Right renal pelvis (tissue), 4 donors: ENCODE data around the gene TPST2. TPM values are rescaled to one million over a fixed set of nuclear protein-coding genes. Genes with fewer than 3 reads are reported as not detected.

Experiments
- DNase-seq, 4 donors: peaks; one replicate each; pipeline ENCODE4 v3.0.0-alpha.2; 2013; ENCODE audit warnings: low read depth in 4 of 4, low spot score in 3 of 4, missing footprints in 1 of 4
- polyA plus RNA-seq, 4 donors: library from polyadenylated mRNA; unstranded; fragments of 120-200 nt; gene quantifications; one replicate each; pipeline ENCODE4 v1.2.1, GENCODE V29; 2013; ENCODE audit not compliant: insufficient read length in 4 of 4

TPST2 gene
- polyA plus RNA-seq, 4 donors: 26.0 to 30.3 (median 29.0) TPM

DNA sequence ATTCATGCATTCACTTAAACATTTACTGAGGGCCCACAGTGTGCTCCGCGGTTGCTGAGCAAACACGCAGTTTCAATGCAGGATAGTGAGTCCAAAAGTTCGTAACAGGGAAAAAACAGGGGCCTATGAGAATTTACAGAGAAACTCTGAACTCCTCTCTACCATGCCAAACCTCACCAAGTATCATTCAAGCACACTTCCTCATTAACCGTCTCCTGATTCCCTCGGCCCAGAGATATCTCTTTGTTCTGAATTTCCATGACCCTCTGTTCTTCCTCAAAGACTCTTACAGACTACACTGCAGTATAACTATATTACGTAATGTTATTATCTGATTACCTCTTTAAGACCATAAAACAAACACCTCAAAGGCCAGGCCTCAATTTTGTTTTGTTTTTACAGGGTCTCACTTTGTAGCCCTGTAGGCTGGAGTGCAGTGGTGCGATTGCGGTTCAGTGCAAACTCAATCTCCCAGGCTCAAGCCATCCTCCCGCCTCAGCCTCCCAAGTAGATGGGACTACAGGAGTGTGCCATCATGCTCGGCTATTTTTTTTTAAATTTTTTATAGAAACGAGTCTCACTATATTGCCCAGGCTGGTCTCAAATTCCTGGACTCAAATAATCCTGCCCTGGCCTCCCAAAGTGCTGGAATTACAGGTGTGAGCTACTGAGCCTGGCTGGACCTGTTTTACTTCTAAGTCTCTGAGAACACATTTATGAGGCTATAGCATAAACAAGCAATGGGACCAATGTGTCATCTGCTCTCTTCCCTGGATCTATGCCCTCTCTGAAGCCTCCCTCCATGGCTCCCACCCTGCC is 109.9 kb downstream of the TPST2 start:
- no peak for DNase-seq

DNA sequence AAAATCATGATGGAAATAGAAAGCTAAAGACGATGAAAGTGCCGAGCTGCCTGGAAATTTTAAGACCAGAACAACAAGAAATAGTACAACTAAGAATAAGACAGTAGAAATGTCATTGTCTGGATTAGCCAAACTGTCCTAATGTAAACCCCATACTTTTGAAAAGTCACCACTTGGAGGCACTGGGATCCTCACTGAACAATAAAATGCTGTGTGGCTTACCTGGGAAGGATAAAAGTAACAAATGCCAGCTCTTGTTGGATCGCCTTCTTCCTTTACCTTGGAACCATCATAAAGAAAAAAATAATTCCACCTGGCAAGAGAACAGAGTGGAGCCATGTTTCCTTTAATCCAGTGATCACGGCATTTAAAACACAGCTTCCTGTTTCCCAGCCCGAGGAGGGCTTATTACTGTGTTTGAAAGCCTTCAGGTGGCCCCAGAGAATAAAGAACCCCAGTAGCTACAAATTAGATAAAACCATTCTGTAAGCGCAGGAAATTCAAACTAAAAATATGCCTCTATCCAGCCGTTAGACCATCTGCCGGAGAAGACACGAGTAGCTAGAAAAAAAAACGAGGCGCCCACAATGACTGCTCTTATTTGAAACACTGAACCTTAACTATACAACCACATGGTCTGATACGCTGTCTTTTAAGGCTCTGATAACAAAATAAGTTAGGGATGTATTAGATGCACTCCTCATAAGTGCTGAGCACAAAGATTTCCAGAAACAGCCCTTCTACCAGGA is 110.7 kb downstream of the TPST2 start:
- DNase-seq: no peak

GRCh38 chr22:26477341-26477731 is 112.6 kb downstream of the TPST2 start:
- DNase-seq: no peak

GRCh38 chr22:26476705-26477340 is 113.1 kb downstream of the TPST2 start:
- DNase-seq: no peak

GRCh38 chr22:26474682-26475081 is 115.2 kb downstream of the TPST2 start:
- no peak for DNase-seq

Other genes starting within 250 kb of the TPST2 start
- 1 to 10 TPM; 3.4 to 4.8 (median 4.1) TPM for gene ASPHD2, start 160.9 kb downstream of the TPST2 start, polyA plus RNA-seq
- 10 to 100 TPM; 28.8 to 38.0 (median 33.3) TPM for gene HPS4, start 106.3 kb downstream of the TPST2 start, polyA plus RNA-seq
- gene SRRD, start 106.3 kb downstream of the TPST2 start, polyA plus RNA-seq: 10 to 100 TPM; 28.3 to 38.1 (median 34.5) TPM
- 10 to 100 TPM; 39.9 to 44.4 (median 41.8) TPM for gene TFIP11, start 77.7 kb downstream of the TPST2 start, polyA plus RNA-seq
- 1 to 10 TPM in 1 of 4 donors, under 1 TPM in 3; 0.77 to 1.2 (median 0.86) TPM for gene CRYBB1, start 27.9 kb upstream of the TPST2 start, polyA plus RNA-seq
- gene CRYBA4, start 31.8 kb upstream of the TPST2 start, polyA plus RNA-seq: not detected
- under 1 TPM; 0.28 to 0.48 (median 0.42) TPM for gene MIAT, start 67.5 kb upstream of the TPST2 start, polyA plus RNA-seq